Activated CD4-positive, alpha-beta T cell treated with anti-CD3 and anti-CD28 coated beads, Interleukin-2, amount 10 ng/mL, durations not matched to agents 7 days and 5 days (primary cell): Measurements from ENCODE around the gene KCNF1. TPM values are rescaled to one million over a fixed set of nuclear protein-coding genes. Genes with fewer than 3 reads are reported as not detected.

ENCODE experiments used
- CTCF ChIA-PET: fragments of 350-600 bp; sonication (Branson Sonifier 250); formaldehyde crosslinking; loops from one replicate; lab custom pipeline; 2021; ENCODE audit warnings: antibody characterized with exemption; lab: Charles Lee
- POLR2A ChIA-PET: fragments of 350-600 bp; sonication (Branson Sonifier 250); formaldehyde crosslinking; loops from one replicate; lab custom pipeline; 2021; ENCODE audit warnings: antibody characterized with exemption; lab: Charles Lee
- DNase-seq: peaks from one replicate; pipeline ENCODE4 v3.0.0-alpha.2; 2020
- H3K27ac Mint-ChIP-seq: one replicate; pipeline ENCODE4 v1.8.0; 2021; ENCODE audit warnings: mild to moderate bottlenecking, moderate library complexity, mixed read lengths
- H3K27me3 Mint-ChIP-seq: one replicate; pipeline ENCODE4 v1.8.0; 2021; ENCODE audit warnings: mixed read lengths
- H3K36me3 Mint-ChIP-seq: one replicate; pipeline ENCODE4 v1.8.0; 2021; ENCODE audit warnings: low read depth, mixed read lengths
- H3K4me1 Mint-ChIP-seq: one replicate; pipeline ENCODE4 v1.8.0; 2021; ENCODE audit warnings: mixed read lengths
- H3K4me3 Mint-ChIP-seq: one replicate; pipeline ENCODE4 v1.8.0; 2021; ENCODE audit warnings: mild to moderate bottlenecking, moderate library complexity, mixed read lengths
- H3K9me3 Mint-ChIP-seq: one replicate; pipeline ENCODE4 v1.8.0; 2021; ENCODE audit warnings: mixed read lengths
- total RNA-seq, 2 experiments: library from RNA; stranded (reverse); gene quantifications; one replicate each; pipeline ENCODE4 v1.2.3, GENCODE V29; 2021

KCNF1 gene
- total RNA-seq, 2 experiments from 2014 or later = not detected

- H3K27ac Mint-ChIP-seq = no peak overlapping the region
- H3K27me3 Mint-ChIP-seq = peaks cover 3% of the 10 kb centered on the region
- H3K36me3 Mint-ChIP-seq = no peaks in the 10 kb centered on the region
- H3K4me3 Mint-ChIP-seq = no peak overlapping the region
- no peak for DNase-seq
- ChIA-PET POLR2A (no interaction called here), CTCF (interaction anchor here (1.4 kb wide), 1 partner anchor 12 kb away, joined by 4 read pairs; no protein-coding TSS in a partner anchor)
- peaks cover 10% of the 10 kb centered on the region for H3K4me1 Mint-ChIP-seq
- H3K9me3 Mint-ChIP-seq = no peaks in the 10 kb centered on the region
These were observed 27.8 kb upstream of the KCNF1 start for GRCh38 chr2:10883801-10884478.

DNA sequence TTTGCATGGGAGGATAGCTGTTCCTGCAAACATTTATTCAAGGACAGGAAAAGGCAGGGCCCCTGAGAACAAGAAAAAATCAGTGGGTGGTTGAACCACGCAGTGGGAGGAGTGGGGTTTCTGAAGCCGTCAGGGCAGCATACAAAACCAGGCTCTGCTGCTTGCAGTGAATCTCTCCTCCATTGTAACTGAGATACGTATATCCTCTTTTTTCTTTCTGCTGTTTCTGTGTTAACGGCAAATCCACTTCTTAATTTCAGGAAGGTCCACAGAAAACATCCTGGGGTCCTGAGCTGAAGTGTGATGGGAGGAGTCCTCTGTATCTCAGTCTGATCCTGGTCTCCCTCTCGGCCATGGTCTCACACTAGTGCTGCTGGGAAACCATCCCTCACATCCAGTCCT lies 27.2 kb upstream of the KCNF1 start:
- H3K9me3 Mint-ChIP-seq = no peaks in the 10 kb centered on the region
- H3K27ac Mint-ChIP-seq = no peak overlapping the region
- POLR2A ChIA-PET = no interaction called here
- no peak overlapping the region for H3K4me3 Mint-ChIP-seq
- no peak for DNase-seq
- CTCF ChIA-PET = interaction anchor here (0.7 to 1.4 kb wide), 2 partner anchors 13 to 1444 kb away, joined by 3 to 4 read pairs; no protein-coding TSS in a partner anchor
- H3K36me3 Mint-ChIP-seq = no peaks in the 10 kb centered on the region
- peaks cover 10% of the 10 kb centered on the region for H3K4me1 Mint-ChIP-seq
- peaks cover 3% of the 10 kb centered on the region for H3K27me3 Mint-ChIP-seq

GRCh38 chr2:10885094-10885860 lies 26.5 kb upstream of the KCNF1 start:
- H3K4me3 Mint-ChIP-seq = no peak overlapping the region
- ChIA-PET CTCF (interaction anchor here (0.7 to 1.4 kb wide), 2 partner anchors 13 to 1444 kb away, joined by 3 to 4 read pairs; no protein-coding TSS in a partner anchor), POLR2A (no interaction called here)
- no peak for DNase-seq
- peaks cover 6% of the 10 kb centered on the region for H3K4me1 Mint-ChIP-seq
- peaks cover 3% of the 10 kb centered on the region for H3K27me3 Mint-ChIP-seq
- H3K27ac Mint-ChIP-seq = no peak overlapping the region
- H3K36me3 Mint-ChIP-seq = no peaks in the 10 kb centered on the region
- no peaks in the 10 kb centered on the region for H3K9me3 Mint-ChIP-seq

DNA sequence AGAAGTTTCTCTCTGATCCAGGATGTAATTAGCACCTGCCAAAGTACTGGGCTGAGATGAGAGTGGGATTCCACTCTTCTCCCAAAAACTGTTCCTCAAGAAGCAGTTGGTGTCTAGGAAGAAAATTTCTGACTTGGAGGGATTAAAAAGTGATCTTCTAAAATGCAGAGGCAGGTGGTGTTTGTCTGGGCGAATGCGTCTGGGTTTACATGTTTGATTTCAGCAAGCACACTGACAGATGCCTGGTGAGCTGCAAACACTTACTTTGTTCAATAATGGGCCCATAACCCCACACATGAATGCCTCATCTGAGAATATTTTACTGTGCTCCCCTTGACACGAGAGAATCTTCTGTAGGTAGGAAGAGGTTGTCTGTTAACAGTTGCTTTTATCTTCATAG lies 24.3 kb upstream of the KCNF1 start:
- Mint-ChIP-seq H3K4me3 (no peak overlapping the region), H3K4me1 (no peaks in the 10 kb centered on the region), H3K27me3 (peaks cover 6% of the 10 kb centered on the region), H3K27ac (no peak overlapping the region), H3K9me3 (no peaks in the 10 kb centered on the region), H3K36me3 (no peaks in the 10 kb centered on the region)
- no peak for DNase-seq
- ChIA-PET POLR2A (no interaction called here), CTCF (interaction anchor here (0.6 kb wide), 1 partner anchor 385 kb away, joined by 3 read pairs; no protein-coding TSS in a partner anchor)

GRCh38 chr2:10889651-10890215 lies 22.0 kb upstream of the KCNF1 start:
- POLR2A ChIA-PET = no interaction called here
- peaks cover 15% of the 10 kb centered on the region for H3K27me3 Mint-ChIP-seq
- no peak for DNase-seq
- H3K9me3 Mint-ChIP-seq = no peaks in the 10 kb centered on the region
- no peaks in the 10 kb centered on the region for H3K36me3 Mint-ChIP-seq
- H3K27ac Mint-ChIP-seq = no peak overlapping the region
- H3K4me3 Mint-ChIP-seq = no peak overlapping the region
- H3K4me1 Mint-ChIP-seq = no peaks in the 10 kb centered on the region
- CTCF ChIA-PET = interaction anchor here (1.0 kb wide), 1 partner anchor 15 kb away, joined by 3 read pairs; no protein-coding TSS in a partner anchor

DNA sequence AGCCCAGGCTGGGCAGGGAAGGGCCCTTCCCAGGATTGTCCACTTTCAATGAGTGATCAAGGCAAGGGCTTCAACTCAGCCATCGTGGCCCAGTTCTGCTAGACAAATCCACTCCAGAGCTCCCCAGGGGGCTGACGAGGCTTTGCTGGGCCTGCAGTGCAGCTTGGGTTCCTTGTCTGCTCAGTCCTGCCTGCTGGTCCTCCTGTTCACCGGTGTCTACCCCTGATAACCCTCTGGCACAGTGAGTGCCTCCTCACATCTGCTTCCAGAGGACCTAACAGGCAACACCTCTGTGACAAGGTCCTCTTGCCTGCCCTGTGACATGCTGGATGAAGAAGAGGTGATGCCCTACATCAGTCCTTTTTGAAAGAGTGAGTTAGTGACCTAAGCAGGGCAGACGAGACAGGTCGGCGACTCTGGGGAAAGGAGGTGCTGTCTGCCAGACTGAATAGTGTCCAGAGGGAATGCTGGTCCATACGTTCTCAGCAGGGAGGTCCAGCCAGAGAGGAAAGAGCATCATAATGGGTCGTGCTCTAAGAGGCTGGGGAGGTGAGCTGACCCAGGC lies 20.9 kb upstream of the KCNF1 start:
- H3K4me1 Mint-ChIP-seq = no peaks in the 10 kb centered on the region
- CTCF ChIA-PET = no interaction called here

GRCh38 chr2:10891390-10891789 lies 20.3 kb upstream of the KCNF1 start:
- Mint-ChIP-seq H3K4me3 (no peak overlapping the region), H3K36me3 (no peaks in the 10 kb centered on the region), H3K27me3 (peaks cover 14% of the 10 kb centered on the region), H3K27ac (no peak overlapping the region), H3K4me1 (no peaks in the 10 kb centered on the region), H3K9me3 (no peaks in the 10 kb centered on the region)
- CTCF ChIA-PET = no interaction called here
- no peak for DNase-seq
- POLR2A ChIA-PET = interaction anchor here (0.6 kb wide), 1 partner anchor 648 kb away, joined by 5 read pairs; no protein-coding TSS in a partner anchor

More for the DNA sequence above, 20.9 kb upstream of the KCNF1 start:
- peaks cover 14% of the 10 kb centered on the region for H3K27me3 Mint-ChIP-seq
- no peaks in the 10 kb centered on the region for H3K36me3 Mint-ChIP-seq
- DNase-seq = no peak
- POLR2A ChIA-PET = no interaction called here
- H3K27ac Mint-ChIP-seq = no peak overlapping the region
- no peak overlapping the region for H3K4me3 Mint-ChIP-seq
- H3K9me3 Mint-ChIP-seq = no peaks in the 10 kb centered on the region

DNA sequence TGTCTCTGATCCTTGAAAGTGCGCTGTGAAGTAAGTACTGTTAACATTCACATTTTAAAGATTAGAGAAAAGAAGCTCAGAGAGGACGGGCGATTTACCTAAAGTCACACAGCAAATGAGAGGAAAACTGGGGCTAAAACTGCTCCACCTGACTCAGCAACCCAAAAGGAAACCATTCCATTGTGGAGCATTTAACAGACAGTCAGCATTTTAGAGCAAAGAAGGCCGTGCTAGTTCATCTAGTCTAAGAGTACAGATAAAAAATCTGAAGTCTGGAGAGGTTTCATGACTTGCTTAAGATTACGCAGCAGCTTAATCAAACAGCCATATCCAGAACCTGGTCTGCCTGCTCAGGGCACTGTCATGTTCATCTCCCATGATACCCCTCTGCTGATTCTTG lies 19.9 kb upstream of the KCNF1 start:
- ChIA-PET CTCF (no interaction called here), POLR2A (interaction anchor here (0.6 kb wide), 1 partner anchor 648 kb away, joined by 5 read pairs; no protein-coding TSS in a partner anchor)
- no peak overlapping the region for H3K4me3 Mint-ChIP-seq
- no peaks in the 10 kb centered on the region for H3K36me3 Mint-ChIP-seq
- H3K4me1 Mint-ChIP-seq = no peaks in the 10 kb centered on the region
- no peak for DNase-seq
- peaks cover 14% of the 10 kb centered on the region for H3K27me3 Mint-ChIP-seq
- H3K9me3 Mint-ChIP-seq = no peaks in the 10 kb centered on the region
- H3K27ac Mint-ChIP-seq = no peak overlapping the region

- DNase-seq = no peak
These were observed 19.4 kb upstream of the KCNF1 start for GRCh38 chr2:10892316-10892715.

DNA sequence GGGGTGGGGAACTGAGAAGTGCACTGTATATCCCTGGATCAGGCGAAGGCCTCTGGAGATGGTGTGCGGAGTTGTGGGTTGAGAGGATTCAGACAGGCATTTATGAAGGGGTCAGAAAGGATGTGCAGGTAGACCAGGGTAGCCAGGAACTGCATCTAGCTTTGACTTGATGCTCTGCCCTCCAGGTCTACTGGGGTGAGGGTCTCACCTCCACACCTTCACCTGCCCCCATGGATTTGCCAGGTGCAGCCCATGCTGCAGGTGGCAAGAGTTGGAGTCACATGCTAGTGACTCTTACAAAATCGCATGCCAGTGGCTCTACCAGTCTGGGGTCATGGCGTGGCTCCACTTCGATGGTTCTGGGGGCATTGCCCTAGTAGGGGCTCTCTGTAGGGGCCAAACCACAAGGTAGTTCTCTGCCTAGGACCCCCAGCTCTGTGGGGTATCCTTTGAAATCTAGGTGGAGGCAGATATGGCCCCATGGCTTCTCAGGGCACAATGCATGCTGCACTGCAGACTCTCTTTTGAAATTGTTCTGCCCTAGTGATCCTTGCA lies 18.9 kb upstream of the KCNF1 start:
- CTCF ChIA-PET = no interaction called here
- POLR2A ChIA-PET = no interaction called here
- Mint-ChIP-seq H3K27ac (no peak overlapping the region), H3K4me1 (no peaks in the 10 kb centered on the region), H3K9me3 (no peaks in the 10 kb centered on the region), H3K4me3 (no peak overlapping the region), H3K36me3 (no peaks in the 10 kb centered on the region), H3K27me3 (peaks cover 15% of the 10 kb centered on the region)
- DNase-seq = no peak

More at GRCh38 chr2:10892316-10892715, 19.4 kb upstream of the KCNF1 start:
- Mint-ChIP-seq H3K27me3 (peaks cover 15% of the 10 kb centered on the region), H3K36me3 (no peaks in the 10 kb centered on the region), H3K27ac (no peak overlapping the region), H3K4me1 (no peaks in the 10 kb centered on the region), H3K9me3 (no peaks in the 10 kb centered on the region), H3K4me3 (no peak overlapping the region)
- ChIA-PET POLR2A (no interaction called here), CTCF (no interaction called here)

- ChIA-PET POLR2A (no interaction called here), CTCF (interaction anchor here (0.6 kb wide), 1 partner anchor 23 kb away, joined by 3 read pairs; no protein-coding TSS in a partner anchor)
- no peak overlapping the region for H3K4me3 Mint-ChIP-seq
- no peaks in the 10 kb centered on the region for H3K36me3 Mint-ChIP-seq
- H3K27ac Mint-ChIP-seq = no peak overlapping the region
- H3K4me1 Mint-ChIP-seq = no peaks in the 10 kb centered on the region
- peaks cover 22% of the 10 kb centered on the region for H3K27me3 Mint-ChIP-seq
- no peaks in the 10 kb centered on the region for H3K9me3 Mint-ChIP-seq
- DNase-seq = no peak
These were observed 17.3 kb upstream of the KCNF1 start for GRCh38 chr2:10894264-10894935.

GRCh38 chr2:10895231-10895630 lies 16.5 kb upstream of the KCNF1 start:
- Mint-ChIP-seq H3K27ac (no peak overlapping the region), H3K9me3 (no peaks in the 10 kb centered on the region), H3K4me1 (no peaks in the 10 kb centered on the region), H3K27me3 (peaks cover 22% of the 10 kb centered on the region), H3K36me3 (no peaks in the 10 kb centered on the region), H3K4me3 (no peak overlapping the region)
- DNase-seq = no peak
- CTCF ChIA-PET = no interaction called here
- POLR2A ChIA-PET = no interaction called here
